ENCODE measurements around the gene ZNF200.
"Not testable (repeated sequence)": the region's sequence is repeated elsewhere in the genome, so short reads cannot be mapped to it uniquely, and the experiment has no call there.

The ZNF200 gene

DNA sequence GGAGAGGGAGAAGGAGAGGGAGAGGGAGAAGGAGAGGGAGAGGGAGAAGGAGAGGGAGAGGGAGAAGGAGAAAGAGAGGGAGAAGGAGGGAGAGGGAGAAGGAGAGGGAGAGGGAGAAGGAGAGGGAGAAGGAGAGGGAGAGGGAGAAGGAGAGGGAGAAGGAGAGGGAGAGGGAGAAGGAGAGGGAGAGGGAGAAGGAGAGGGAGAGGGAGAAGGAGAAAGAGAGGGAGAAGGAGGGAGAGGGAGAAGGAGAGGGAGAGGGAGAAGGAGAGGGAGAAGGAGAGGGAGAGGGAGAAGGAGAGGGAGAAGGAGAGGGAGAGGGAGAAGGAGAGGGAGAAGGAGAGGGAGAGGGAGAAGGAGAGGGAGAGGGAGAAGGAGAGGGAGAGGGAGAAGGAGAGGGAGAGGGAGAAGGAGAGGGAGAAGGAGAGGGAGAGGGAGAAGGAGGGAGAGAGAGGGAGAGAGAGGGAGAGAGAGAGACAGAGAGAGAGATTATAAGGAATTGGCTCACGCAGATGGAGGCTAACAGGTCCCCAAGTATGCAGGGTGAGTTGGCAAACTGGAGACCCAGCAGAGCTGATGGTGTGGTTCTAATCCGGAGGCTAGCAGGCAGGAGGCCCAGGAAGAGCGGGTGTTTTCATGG, 37.1 kb downstream of the ZNF200 start:
- not testable (repeated sequence) for DNase-seq

DNA sequence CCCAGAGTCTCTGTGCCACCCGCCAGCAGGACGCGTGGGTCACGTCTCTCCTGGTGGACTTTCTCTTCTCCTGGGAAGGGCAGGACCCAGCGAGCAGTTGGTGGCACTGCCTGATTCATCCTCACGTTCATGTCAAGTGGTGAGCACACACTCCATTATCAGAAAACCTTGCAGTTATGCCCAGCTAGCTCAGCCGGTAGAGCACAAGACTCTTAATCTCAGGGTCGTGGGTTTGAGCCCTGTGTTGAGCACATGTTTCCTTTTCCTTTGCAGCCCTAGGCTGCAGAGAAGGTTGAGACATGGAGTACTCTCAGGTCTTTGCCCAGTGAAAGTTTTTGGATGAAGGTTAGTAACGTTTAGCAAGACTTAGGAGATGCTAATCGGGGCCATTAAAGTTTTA, 39.0 kb downstream of the ZNF200 start:
- DNase-seq, result no peak

DNA sequence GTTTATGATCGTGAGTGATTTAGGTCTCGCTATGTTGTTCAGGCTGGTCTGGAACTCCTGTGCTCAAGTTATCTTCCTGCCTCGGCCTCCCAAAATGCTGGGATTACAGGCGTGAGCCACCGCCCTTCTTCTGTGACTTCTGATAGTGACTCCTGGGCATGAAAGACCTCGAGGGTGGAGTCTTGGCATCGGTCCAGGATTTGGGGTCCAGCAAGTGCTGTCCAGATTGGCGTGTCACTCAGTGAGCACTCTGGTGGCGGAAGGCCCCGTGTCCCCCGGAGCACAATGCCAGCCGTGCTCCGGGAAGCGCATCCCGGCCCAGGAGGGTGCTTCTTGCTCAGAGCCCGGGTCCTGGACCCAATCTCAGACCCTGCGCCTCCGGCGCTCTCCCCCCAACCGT, 40.2 kb downstream of the ZNF200 start:
- DNase-seq, result no peak

DNA sequence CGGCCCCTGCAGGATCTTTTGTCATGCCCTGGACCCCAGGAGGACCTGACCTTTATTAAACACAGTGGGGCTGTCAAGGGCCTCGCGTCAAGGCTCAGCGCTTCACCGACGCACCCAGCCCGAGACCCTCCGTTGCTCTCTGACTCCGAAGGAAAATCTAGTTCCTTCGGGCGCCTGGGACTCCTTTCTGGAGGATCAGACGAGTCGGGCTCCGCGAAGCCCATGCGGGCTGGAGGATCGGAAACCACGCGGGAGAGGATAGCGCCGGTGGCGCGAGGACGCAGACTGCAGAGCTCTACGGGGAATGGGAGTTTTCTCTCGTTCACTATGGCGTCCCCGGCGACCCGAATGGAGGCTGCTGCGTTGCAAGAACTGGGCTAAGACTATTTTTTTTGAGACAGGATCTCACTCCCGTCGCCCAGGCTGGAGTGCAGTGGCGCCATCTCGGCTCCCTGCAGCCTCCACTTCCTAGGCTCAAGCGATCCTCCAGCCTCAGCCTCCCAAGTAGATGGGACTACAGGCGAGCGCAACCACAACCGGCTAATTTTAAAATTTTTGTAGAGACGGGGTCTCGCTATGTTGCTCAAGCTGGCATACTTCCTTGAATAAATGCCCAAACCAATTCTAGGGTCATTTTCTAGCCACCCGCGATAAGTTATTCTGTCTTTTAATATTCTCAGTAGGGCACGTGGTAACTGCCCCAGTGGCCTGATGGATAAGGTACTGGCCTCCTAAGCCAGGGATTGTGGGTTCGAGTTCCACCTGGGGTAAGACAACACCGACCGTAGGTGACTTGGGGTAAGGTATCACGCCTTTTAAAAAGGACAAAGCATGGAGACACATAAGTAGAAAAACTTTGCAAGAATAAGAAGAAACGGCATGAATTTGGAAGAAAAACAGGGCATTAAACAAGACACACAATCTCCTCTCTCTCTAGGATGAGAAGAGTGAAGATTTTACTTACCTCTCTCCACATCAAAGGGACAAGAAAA, 41.4 kb downstream of the ZNF200 start:
- no peak for DNase-seq

DNA sequence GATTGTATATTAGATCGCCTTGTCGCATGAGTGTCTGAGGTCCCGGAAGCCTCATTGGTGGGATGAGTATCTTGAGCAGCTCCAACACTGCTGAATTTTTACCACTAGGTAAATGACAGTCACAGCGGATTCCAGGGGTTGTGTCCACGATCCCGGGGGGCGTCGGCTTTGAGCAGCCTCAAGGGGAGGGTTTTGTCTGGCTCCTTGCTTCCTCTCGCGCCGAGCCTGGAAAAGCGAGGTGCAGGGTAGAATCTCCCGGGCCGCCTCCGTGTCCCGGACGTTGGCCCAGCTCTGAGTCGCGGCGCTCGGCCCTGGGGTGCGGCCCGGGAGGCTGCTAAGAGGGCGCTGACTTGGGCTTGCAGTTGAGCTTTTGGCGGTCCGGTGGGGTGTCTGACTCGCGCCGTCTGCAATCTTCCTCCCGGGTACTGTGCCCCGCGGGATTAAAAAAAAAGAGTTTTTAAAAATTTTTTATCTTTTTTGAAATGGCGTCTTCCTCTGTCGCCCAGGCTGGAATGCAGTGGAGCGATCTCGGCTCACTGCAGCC, 42.4 kb downstream of the ZNF200 start:
- DNase-seq, result no peak

DNA sequence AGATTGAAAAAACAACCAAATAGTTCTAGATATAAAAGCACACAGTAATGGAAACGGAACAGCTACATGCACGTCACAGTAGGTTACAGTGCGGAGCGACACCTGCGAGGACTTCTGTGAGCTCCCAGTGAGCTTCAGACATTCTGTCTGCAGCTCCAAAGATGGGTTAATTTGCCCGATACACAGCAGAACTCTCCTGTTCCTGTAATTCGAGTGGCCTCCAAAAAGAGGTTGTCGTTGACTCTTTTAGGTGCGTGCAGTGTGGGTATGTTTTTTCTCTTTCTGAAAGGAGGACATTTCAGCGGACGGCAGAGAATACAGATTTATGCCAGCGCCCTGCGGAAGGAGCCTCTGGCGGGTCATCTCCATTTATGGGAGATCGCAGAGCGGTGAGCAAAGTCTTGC, 44.0 kb downstream of the ZNF200 start:
- DNase-seq, result no peak

DNA sequence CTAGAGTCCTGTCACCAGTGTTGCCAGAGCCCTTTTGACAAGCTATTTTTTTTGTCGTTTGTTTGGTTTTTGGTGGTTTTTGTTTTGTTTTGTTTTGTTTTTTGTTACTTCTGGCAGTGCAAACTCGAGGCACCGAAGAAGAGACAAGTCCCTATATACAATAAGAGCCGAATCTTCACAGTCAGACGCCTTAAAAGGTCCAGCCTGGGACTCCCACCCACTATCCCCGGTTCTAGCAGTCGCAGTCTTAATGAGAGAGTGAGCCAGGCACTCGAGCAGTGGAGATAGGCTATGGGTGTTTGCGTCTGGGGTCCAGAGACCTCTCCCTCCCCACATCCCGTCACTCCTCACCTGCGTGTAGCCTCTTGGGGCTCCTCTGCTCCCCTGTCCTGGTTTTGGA, 45.1 kb downstream of the ZNF200 start:
- DNase-seq, result no peak

DNA sequence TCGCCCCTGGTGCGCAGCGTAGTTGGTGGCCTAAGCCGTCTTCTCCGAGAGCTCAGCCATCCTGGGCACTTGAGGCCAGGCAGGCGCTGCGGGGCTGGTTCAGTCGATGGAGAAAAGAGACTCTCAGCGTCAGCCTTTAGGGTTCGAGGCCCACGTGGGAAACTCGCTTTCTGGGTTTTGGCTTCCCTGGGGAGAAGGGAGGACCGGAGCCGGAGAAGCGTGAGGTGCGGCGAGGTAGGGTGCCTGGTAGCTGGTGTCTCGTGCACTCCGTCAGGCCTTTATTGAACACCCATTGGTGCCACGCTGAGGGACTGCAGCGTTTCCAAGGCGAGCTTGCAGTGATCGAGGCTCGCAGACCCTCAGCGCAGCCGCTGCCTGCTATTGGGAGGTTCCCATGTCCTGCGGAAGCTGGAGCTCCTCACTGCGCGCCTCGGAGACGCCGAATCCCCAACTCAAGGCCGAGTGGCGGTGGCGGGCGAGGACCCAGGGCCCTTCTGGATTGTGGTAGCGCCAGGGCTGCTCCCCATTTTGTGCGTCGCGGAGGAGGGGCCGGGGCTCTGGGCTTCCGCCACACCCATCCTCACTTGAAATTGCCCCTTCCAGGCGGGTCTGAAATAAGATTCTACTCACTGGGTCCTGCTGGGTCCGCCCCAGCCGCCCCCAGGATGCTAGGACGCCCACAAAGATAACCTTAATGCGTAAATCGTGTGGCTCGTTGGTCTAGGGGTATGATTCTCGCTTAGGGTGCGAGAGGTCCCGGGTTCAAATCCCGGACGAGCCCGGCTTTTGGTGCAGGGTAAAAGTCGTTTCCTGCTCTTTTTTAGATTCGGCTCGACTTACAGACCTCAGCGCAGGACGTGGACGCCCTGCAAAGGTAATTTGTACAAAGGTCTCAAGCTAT, 45.8 kb downstream of the ZNF200 start:
- DNase-seq, result peak; percentile 66 to 74

DNA sequence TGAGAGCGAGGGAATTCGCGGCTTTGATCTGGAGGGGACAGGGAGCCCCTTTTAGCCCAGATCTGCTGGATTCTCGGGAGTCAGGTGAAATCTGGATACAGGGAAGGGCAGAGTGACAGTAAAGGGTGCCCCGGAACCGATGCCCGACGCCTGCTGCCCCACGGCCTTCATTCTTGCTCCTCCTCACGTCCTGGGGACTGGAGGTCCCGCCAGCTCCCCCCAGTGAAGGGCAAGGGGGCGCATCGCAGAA, 46.4 kb downstream of the ZNF200 start:
- DNase-seq, result no peak

DNA sequence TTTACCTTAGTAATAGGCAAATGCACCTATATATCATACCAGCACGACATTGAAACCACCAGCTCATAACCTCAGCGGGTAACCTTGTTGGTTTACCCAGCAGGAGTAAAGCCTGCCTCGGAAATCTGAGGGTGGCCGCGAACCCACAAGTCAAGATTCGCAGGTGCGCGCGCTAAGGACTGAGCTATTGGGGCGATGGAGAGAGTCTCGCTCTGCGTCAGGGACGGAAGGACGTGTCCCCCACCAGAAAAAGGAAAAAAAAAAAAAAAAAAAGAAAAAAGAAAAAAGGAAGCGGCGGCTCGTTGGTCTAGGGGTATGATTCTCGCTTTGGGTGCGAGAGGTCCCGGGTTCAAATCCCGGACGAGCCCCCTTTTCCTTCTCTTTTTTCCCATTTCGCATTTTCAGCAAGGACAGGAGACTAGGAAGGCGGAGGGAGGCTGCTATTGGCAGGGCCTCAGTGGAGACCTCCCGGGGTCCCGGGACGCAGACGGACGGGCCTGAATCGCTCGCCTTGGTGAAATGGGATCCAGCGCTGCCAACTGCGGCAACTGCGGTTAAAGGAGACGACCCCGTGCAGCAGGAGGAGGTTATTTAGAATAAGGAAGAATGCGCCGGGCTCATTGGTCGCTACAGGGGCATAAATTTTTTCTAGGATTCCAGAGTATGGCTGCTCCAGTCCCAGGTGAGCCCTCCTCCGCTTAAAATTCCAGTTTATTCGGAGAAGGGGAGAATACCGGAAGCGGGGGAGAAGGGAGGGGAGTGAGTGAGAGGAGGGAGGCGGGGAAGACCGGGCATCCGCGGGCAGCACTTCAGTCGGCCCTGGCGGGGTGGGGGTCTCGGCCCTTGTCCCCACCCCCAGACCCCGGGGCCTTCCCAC, 46.9 kb downstream of the ZNF200 start, which contains the start of gene OR1F1:
Gene OR1F1 (plus strand): TSS at position 407 of the 877 bp plus-strand sequence.
- DNase-seq, result peak; percentile 61 to 63

DNA sequence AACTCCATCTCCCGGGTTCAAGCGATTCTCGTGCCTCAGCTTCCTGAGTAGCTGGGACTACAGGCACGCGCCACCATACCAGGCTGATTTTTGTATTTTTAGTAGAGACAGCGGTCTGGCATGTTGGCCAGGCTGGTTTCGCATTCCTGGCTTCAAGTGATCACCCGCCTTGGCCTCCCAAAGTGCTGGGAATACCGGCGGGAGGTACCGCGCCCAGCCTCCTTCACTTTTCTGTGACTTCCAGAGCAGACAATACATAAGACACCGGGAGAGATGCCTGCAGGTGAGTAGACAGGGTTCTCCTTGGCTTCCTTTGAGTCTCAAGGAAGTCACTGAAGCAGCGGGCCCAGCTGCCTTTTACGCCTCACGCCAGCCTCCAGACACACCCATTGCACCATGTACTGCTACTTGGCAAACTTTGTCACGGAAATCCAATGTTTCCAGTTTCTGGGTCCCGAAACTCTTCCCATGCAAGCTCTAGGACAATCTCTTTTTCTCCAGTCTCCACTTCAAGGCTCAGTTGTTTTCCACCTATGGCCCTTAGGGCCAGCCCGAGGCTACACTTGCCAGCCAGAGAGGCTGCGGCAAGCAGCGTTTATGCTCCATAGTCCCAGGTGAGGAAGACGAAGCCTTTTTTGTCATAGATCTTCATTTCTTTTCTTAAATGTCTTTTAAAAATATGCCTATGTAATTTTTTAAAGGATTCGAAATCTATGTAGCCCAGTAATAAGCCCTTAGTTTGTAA, 47.8 kb downstream of the ZNF200 start:
- no peak for DNase-seq

DNA sequence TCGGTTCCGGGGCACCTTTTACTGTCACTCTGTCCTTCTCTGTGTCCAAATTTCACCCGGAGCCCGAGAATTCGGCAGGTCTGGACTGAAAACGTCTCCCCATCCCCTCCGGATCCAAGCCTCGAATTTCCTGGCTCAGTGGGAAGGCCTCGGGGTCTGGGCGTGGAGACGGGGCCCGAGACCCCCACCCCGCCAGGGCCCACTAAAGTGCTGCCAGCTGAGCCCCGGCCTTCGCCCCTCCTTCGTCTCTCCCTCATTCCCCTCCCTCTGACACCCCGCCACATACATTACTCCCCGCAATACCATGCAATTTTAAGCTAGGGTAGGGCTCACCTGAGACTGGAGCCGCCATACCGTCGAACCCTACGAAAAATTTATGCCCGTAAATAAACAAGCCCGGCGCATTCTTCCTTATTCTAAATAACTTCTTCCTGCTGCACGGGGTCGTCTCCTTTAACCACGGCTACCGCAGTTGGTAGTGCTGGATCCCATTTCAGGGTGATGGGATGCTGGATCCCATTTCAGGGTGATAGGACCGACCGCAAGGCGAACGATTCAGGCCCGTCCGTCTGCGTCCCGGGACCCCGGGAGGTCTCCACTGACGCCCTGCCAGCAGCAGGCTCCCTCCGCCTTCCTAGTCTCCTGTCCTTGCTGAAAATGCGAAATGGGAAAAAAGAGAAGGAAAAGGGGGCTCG, 51.4 kb downstream of the ZNF200 start:
- no peak for DNase-seq

DNA sequence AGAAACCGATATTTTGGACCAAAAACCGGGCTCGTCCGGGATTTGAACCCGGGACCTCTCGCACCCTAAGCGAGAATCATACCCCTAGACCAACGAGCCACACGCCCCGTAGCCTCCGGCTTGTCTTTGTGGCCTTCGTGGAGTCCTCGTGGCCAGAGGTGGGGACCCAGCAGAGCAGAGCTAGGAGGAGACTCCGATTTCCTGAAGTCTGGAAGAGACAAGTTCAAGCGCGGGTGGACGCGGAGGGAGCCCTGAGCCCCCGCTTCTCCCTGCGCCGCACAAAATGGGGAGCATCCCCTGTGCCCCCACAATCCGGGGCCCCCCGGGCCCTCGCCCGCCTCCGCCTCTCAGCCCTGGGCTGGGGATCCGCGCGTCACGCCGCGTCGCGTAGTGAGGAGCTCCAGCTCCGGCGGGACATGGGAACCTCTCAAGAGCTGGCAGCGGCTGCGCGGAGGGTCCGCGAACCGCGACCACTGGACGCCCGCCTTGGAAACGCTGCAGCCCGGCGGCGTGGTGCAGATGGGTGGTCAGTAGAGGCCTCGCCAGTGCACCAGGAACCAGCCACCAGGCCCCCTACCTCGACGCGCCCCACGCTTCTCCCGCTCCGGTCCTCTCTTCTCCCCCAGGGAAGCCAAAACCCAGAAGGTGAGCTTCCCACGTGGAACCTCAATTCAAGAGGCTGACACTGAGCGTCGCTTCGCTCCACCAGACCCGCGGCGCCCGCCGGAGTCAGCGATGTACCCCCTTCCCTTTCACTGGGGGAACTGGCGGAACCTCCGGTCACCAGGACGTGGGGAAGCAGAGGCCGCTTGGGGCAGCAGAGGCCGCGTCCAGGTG, 52.1 kb downstream of the ZNF200 start:
- DNase-seq, result peak; percentile 74 to 80

DNA sequence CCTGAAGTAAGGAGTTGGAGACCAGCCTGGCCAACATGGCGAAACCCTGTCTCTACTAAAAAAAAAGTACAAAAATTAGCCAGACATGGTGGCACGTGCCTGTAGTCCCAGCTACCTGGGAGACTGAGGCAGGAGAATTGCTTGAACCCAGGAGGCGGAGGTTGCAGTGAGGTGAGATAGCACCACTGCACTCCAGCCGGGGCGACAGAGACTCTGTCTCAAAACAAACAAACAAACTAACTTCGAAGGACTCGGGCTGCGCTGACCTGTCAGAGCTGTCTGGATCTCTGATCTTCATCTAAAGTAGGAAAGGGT, 52.7 kb downstream of the ZNF200 start:
- not testable (repeated sequence) for DNase-seq

DNA sequence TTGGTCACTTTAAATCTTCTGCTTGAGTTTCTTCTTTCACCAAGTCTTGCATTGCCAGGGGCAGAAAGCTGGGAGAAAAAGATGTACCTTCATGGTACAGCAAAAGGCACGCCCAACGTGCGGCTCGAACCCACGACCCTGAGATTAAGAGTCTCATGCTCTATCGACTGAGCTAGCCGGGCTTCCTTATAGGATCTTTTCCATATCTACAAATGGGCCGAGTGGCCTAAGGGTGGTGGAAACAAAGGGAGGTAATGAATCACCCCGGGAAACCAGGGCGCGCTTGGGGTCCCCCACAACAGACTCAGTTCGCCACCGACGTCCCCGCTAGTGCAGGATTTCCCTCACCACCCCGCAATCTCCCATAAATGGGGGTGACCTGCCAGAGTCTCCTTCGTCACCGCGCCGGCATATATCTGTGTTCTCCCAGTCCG, 54.5 kb downstream of the ZNF200 start:
- DNase-seq, result no peak

DNA sequence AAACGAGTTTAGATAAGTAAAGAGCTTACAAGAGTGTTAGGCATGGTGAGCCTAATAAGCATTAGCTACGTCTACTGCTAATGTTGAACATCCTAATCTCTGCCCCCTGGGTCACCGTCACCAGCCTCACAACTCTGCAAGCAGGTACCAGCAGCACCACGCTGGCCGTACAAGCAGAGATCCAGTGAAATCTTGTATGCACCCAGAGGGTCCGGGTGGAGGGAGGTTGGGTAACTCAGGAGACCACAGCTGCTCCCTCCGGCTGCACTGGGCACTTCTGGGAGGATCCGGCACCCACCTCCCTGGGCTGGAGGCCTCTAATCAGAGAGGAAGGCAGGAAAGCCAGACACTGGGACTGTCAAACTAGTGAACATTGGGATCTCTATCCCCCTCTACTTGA, 55.3 kb downstream of the ZNF200 start:
- no peak for DNase-seq

DNA sequence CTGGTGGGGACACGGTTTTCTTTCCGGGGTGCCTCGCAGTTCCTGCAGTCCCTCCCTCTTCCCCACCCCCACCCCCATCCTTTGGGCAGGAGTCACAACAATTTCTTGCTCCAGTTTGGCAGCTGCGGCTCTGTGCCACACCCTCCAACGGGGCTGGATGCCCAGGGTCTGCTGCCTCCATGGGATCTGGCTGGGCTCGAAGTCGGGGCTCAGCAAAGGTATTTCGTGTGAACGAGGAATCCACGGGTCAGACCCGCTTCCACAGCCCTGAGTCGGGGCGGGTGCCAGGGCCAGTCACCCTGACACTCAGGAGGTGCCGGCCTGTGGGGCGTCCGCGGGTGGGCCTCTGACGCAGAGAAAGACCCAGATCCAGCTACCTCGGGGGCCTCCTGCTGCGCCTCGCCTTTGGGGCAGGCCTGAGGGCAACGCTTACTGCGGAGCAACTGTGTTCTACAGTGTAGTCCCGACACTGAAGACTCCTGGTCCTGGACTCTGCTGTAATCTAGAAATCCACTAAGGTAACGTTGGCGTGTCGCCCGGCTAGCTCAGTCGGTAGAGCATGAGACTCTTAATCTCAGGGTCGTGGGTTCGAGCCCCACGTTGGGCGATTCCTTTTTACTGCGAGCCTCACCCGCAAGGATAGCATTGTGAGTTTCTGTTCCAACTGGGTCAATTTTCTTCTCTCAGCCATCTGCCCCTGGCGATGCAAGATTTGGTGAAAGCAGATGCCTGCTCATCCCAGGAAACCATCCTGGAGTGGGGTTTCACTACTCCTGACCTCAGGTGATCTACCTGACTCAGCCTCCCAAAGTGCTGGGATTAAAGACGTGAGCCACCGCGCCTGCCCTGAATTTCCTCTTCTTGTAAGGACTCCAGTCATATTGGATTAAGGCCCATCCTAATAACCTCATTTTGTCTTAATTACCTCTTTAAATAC, 59.5 kb downstream of the ZNF200 start:
- DNase-seq, result peak; percentile 69 to 71

DNA sequence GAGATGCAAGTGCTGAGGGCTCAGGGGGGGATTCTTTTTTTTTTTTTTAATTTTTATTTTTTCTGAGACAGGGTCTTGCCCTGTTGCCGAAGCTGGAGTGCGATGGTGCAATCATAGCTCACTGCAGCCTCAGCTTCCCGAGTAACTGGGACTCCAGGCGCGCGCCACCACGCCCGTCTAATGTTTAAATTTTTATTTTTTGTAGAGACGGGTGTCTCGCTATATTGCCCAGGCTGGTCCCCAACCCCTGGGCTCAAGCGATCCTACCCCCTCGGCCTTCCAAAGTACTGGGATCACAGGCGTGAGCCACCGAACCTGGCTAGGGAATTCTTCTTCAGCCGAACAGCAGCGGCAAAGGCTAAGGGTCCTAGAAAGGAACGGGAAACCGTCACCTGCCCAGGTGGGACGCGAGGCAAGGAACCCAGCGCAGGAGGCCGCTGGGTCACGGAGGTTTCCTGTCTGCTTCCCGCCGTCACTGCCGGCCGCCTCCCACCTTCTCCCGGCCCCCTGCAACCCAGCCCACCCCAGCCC, 60.3 kb downstream of the ZNF200 start:
- no peak for DNase-seq
